Measurements from ENCODE around the gene ARID3A. TPM values are rescaled to one million over a fixed set of nuclear protein-coding genes. Genes with fewer than 3 reads are reported as not detected.
A peak's percentile ranks its signal among the peaks of the same experiment; 100 is the strongest.

ARID3A gene
- total RNA-seq, 4 donors from 2014 or later = 1.3 to 22.0 (median 3.8) TPM

DNA sequence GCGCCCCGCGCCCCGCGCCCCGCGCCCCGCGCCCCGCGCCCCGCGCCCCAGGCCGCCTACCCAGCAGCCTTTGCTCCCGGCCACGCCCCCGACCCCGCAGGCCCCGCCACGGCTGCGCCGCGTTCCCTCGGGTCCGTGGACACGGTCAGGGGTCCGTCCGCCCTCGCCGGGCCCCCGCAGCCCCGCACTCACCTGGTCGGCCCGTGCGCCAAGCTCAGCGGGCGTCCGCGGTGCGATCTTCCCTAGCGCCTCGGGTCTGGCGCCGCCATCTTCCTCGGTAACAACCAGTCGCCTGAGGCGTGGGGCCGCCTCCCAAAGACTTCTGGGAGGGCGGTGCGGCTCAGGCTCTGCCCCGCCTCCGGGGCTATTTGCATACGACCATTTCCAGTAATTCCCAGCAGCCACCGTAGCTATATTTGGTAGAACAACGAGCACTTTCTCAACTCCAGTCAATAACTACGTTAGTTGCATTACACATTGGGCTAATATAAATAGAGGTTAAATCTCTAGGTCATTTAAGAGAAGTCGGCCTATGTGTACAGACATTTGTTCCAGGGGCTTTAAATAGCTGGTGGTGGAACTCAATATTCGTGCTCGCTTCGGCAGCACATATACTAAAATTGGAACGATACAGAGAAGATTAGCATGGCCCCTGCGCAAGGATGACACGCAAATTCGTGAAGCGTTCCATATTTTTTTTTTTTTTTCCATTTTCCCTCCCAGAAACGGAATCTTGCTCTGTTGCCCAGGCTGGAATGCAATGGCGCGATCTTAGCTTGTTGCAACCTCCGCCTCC, 32.7 kb upstream of the ARID3A start, which contains the start of the genes MED16 and RNU6-9:
Gene MED16 (minus strand): TSS at position 294 of the 796 bp plus-strand sequence. CDS start 2,056 bp downstream, outside the sequence.
Gene RNU6-9 (plus strand): TSS at position 591 of the 796 bp plus-strand sequence.
- peak within 1 kb of the TSS; percentile 70 to 89 for H3K4me3 ChIP-seq
- intact Hi-C loops (cut with DNase I; ENCODE audit: low total_unique reads) = no loop called here
- peak; percentile 72 to 77 for TF ChIP-seq POLR2A (IDR thresholded peaks at IDR 0.05)
- TF ChIP-seq, protein P1, sequence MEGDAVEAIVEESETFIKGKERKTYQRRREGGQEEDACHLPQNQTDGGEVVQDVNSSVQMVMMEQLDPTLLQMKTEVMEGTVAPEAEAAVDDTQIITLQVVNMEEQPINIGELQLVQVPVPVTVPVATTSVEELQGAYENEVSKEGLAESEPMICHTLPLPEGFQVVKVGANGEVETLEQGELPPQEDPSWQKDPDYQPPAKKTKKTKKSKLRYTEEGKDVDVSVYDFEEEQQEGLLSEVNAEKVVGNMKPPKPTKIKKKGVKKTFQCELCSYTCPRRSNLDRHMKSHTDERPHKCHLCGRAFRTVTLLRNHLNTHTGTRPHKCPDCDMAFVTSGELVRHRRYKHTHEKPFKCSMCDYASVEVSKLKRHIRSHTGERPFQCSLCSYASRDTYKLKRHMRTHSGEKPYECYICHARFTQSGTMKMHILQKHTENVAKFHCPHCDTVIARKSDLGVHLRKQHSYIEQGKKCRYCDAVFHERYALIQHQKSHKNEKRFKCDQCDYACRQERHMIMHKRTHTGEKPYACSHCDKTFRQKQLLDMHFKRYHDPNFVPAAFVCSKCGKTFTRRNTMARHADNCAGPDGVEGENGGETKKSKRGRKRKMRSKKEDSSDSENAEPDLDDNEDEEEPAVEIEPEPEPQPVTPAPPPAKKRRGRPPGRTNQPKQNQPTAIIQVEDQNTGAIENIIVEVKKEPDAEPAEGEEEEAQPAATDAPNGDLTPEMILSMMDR (IDR thresholded peaks at IDR 0.05) = no peak

DNA sequence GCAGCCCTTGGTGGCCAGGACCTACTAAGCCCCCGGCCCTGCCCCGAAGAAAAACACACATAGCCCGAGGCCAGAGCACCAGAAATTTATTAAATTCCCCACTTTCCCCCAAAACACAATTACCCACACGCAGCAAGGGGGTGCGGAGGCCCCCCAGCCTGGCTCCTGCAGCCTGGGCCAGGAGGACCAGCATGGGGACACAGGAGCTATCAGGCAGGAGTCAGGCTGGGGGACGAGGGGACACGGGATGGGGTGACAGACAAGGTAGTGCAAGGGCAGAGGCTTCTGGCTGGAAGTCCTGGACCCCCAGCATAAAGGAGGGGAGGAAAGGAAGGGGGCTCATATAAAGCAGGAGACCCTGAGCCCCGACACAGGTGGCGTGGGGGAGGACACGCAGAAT, 29.4 kb upstream of the ARID3A start:
- no peak overlapping the region for H3K4me3 ChIP-seq
- intact Hi-C loops (cut with DNase I; ENCODE audit: low total_unique reads) = no loop called here
- no peaks in the 10 kb centered on the region for H3K9me3 ChIP-seq
- no peak overlapping the region for H3K27ac ChIP-seq
- TF ChIP-seq POLR2A (IDR thresholded peaks at IDR 0.05) = no peak
- TF ChIP-seq, protein P1 (IDR thresholded peaks at IDR 0.05) = no peak
- DNase-seq = no peak
- no peaks in the 10 kb centered on the region for H3K27me3 ChIP-seq
- H3K4me1 ChIP-seq = no peaks in the 10 kb centered on the region
- H3K36me3 ChIP-seq = no peaks in the 10 kb centered on the region

More for the DNA sequence above, 32.7 kb upstream of the ARID3A start, which contains the start of the genes MED16 and RNU6-9:
- H3K27ac ChIP-seq = peak within 1 kb of the TSS; percentile 90 to 93
- peak; percentile 90 to 92 for DNase-seq
- no peaks in the 10 kb centered on the region for H3K27me3 ChIP-seq
- H3K4me1 ChIP-seq = no peaks in the 10 kb centered on the region
- no peaks in the 10 kb centered on the region for H3K9me3 ChIP-seq
- no peaks in the 10 kb centered on the region for H3K36me3 ChIP-seq

- H3K27ac ChIP-seq = no peak overlapping the region
- no peaks in the 10 kb centered on the region for H3K9me3 ChIP-seq
- intact Hi-C loops (cut with DNase I; ENCODE audit: low total_unique reads) = no loop called here
- H3K36me3 ChIP-seq = no peaks in the 10 kb centered on the region
- H3K27me3 ChIP-seq = no peaks in the 10 kb centered on the region
- H3K4me3 ChIP-seq = no peak overlapping the region
- no peak for DNase-seq
- no peak for TF ChIP-seq POLR2A (IDR thresholded peaks at IDR 0.05)
- TF ChIP-seq, protein P1 (IDR thresholded peaks at IDR 0.05) = no peak
- H3K4me1 ChIP-seq = no peaks in the 10 kb centered on the region
Measured at GRCh38 chr19:896999-897398, 28.8 kb upstream of the ARID3A start.

DNA sequence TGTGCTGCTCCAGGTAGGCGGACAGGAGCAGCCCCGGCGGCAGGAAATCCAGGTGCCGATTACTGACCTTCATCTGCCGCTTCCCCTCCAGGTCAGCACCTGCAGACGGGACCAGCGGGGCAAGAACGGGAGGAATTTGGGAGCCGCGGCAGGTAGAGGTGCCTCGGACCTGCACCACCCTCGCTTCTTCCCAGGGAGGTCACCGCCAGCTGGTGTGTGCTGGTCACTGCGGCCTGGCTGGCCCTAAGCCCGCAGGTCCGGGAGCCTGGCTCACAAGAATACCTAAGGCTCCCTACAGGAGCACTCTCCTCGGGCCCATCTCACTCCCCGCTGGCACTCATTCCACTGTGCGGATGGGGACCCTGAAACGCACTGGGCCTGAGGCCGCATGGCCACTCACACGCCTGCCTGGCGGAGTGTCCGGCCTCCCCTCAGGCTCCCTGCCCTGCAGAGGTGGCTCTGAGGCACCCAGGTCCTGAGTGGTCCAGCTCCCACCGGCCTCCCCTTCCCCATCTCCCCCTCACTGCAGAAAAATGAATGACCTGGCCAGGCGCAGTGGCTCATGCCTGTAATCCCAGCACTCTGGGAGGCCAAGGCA, 28.3 kb upstream of the ARID3A start:
- intact Hi-C loops (cut with DNase I; ENCODE audit: low total_unique reads) = no loop called here

More for the DNA sequence above, 28.3 kb upstream of the ARID3A start:
- no peak overlapping the region for H3K27ac ChIP-seq
- no peaks in the 10 kb centered on the region for H3K27me3 ChIP-seq
- no peak overlapping the region for H3K4me3 ChIP-seq
- no peaks in the 10 kb centered on the region for H3K4me1 ChIP-seq
- no peak for DNase-seq
- no peaks in the 10 kb centered on the region for H3K36me3 ChIP-seq
- no peak for TF ChIP-seq POLR2A (IDR thresholded peaks at IDR 0.05)
- TF ChIP-seq, protein P1 (IDR thresholded peaks at IDR 0.05) = no peak
- no peaks in the 10 kb centered on the region for H3K9me3 ChIP-seq

Data from uterus (tissue), 4 donors.